GM23338 (cell line): ENCODE results near the gene COX6B2. TPM values are rescaled to one million over a fixed set of nuclear protein-coding genes. Genes with fewer than 3 reads are reported as not detected.

Experiments used
- ATAC-seq: fragments of 200-7000 bp; cut with Tn5 transposase; 3 replicates; pipeline ENCODE4 v1.9.1; 2020
- DNase-seq: peaks from one replicate; pipeline ENCODE4 v3.0.0-alpha.2; 2015; ENCODE audit warnings: low spot score
- H2AFZ ChIP-seq: fragments of 200-600 bp; sonication (generic); 2 replicates; pipeline ENCODE4 v1.8.0; 2016; ENCODE audit warnings: antibody characterized with exemption, mild to moderate bottlenecking, moderate library complexity
- H3F3A ChIP-seq: fragments of 200-600 bp; sonication (generic); replicated peaks from 2 replicates; pipeline ENCODE4 v1.8.0; 2017; ENCODE audit warnings: antibody characterized with exemption, mixed run types, low read depth
- H3K27ac ChIP-seq: fragments of 200-600 bp; sonication (generic); 2 replicates; pipeline ENCODE4 v1.6.1; 2016; ENCODE audit warnings: low read depth
- H3K27me3 ChIP-seq: fragments of 200-600 bp; sonication (generic); 2 replicates; pipeline ENCODE4 v1.8.0; 2016; ENCODE audit warnings: mild to moderate bottlenecking, mixed run types, moderate library complexity; ENCODE audit not compliant: insufficient read depth
- H3K36me3 ChIP-seq: fragments of 200-600 bp; sonication (generic); 2 replicates; pipeline ENCODE4 v1.8.0; 2016; ENCODE audit warnings: mild to moderate bottlenecking; ENCODE audit not compliant: insufficient read depth
- H3K4me1 ChIP-seq: fragments of 200-600 bp; sonication (generic); 2 replicates; pipeline ENCODE4 v1.8.0; 2016; ENCODE audit warnings: mild to moderate bottlenecking, moderate library complexity; ENCODE audit not compliant: insufficient read depth
- H3K4me2 ChIP-seq: fragments of 200-600 bp; sonication (generic); 2 replicates; pipeline ENCODE4 v1.7.1; 2017; ENCODE audit warnings: mixed run types
- H3K4me3 ChIP-seq: fragments of 200-600 bp; sonication (generic); 2 replicates; pipeline ENCODE4 v1.6.1; 2016; ENCODE audit warnings: mixed run types
- H3K79me2 ChIP-seq: fragments of 200-600 bp; sonication (generic); replicated peaks from 2 replicates; pipeline ENCODE4 v1.8.0; 2017; ENCODE audit warnings: mild to moderate bottlenecking; ENCODE audit not compliant: insufficient read depth
- H3K9me2 ChIP-seq: fragments of 200-600 bp; sonication (generic); 2 replicates; pipeline ENCODE4 v1.8.0; 2017; ENCODE audit not compliant: insufficient read depth
- H4K20me1 ChIP-seq: fragments of 200-600 bp; sonication (generic); replicated peaks from 2 replicates; pipeline ENCODE4 v1.8.0; 2017; ENCODE audit warnings: mild to moderate bottlenecking; ENCODE audit not compliant: insufficient read depth
- H3K27ac Mint-ChIP-seq: 2 replicates; pipeline ENCODE4 v1.8.0; 2020; ENCODE audit warnings: inconsistent platforms, mild to moderate bottlenecking, moderate library complexity, mixed read lengths
- H3K27me3 Mint-ChIP-seq: 3 replicates; pipeline ENCODE4 v1.8.0; 2022; ENCODE audit warnings: low read depth, mild to moderate bottlenecking, moderate library complexity, mixed read lengths, inconsistent platforms; ENCODE audit not compliant: insufficient read depth, poor library complexity
- H3K36me3 Mint-ChIP-seq: 3 replicates; pipeline ENCODE4 v1.8.0; 2021; ENCODE audit warnings: low read depth, mild to moderate bottlenecking, inconsistent platforms, moderate library complexity, mixed read lengths
- H3K4me1 Mint-ChIP-seq: 3 replicates; pipeline ENCODE4 v1.8.0; 2020; ENCODE audit warnings: mild to moderate bottlenecking, inconsistent platforms, mixed read lengths
- H3K4me3 Mint-ChIP-seq: 3 replicates; pipeline ENCODE4 v1.8.0; 2021; ENCODE audit warnings: moderate library complexity, mild to moderate bottlenecking, inconsistent platforms, mixed read lengths
- H3K9me3 Mint-ChIP-seq: 3 replicates; pipeline ENCODE4 v1.8.0; 2020; ENCODE audit warnings: moderate library complexity, mild to moderate bottlenecking, inconsistent platforms, mixed read lengths
- EZH2 ChIP-seq: fragments of 200-600 bp; sonication (generic); IDR thresholded peaks from one replicate; pipeline ENCODE4 v1.8.0; 2017; ENCODE audit warnings: antibody characterized with exemption, mild to moderate bottlenecking, low read depth; ENCODE audit not compliant: unreplicated experiment
- JUNB ChIP-seq: IDR thresholded peaks from one replicate; pipeline ENCODE4 v1.6.1; 2016; ENCODE audit warnings: antibody characterized with exemption; ENCODE audit not compliant: unreplicated experiment
- ZNF331 ChIP-seq: fragments of 250-450 bp; sonication (Bioruptor Pico); IDR thresholded peaks from 2 replicates; pipeline ENCODE4 v1.5.0; 2020; ENCODE audit warnings: low read depth, mild to moderate bottlenecking, moderate library complexity
- polyA plus RNA-seq: library from polyadenylated mRNA; unstranded; fragments of >200 nt; fragmentation: Nextera tagmentation; extraction: Ambion mirVana; gene quantifications from 2 replicates; pipeline ENCODE4 v1.2.1, GENCODE V29; 2016
- total RNA-seq: library from RNA; depleted of rRNA; stranded (reverse); fragments of >200 nt; shearing (Covaris generic); gene quantifications from 2 replicates; pipeline ENCODE4 v1.2.3, GENCODE V29; 2014
- TF ChIP-seq, protein P1 (sequence below): fragments of 250-450 bp; sonication (Bioruptor Pico); IDR thresholded peaks from 2 replicates; pipeline ENCODE4 v1.5.0; 2020; ENCODE audit warnings: mild to moderate bottlenecking, moderate library complexity
- TF ChIP-seq, protein P2 (sequence below): IDR thresholded peaks from one replicate; pipeline ENCODE4 v1.6.1; 2018; ENCODE audit warnings: antibody characterized with exemption; ENCODE audit not compliant: unreplicated experiment

The COX6B2 gene
- total and polyA plus RNA-seq, 2 experiments from 2014 or later, result 2.7 to 5.3 TPM

DNA sequence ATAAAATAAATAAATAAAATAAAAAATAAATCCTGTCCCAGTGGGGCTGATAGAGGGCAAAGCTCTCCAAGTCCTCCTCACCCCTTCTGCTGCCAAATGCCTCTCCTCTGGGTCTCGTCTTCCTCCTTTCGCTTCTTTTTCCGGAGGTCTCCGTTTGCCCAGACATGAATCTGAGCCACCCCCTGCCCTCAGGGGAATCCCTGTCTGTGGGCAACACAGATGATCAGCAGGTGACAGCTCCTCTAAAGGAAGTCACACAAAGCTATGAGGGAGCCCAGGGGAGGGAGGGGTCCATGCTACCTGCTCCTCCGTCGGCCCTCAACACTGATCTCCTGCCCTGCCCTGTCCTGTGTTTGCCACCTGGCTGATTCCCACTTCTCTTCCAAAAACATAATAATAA lies 29.9 kb downstream of the COX6B2 start:
- no peak overlapping the region for H3K4me2 ChIP-seq
- no peaks in the 10 kb centered on the region for H3K27me3 ChIP-seq
- 0 out of 2 replicates have a peak overlapping the region, but pooled peaks have one; percentile 32 for H2AFZ ChIP-seq
- H3K27ac ChIP-seq, result no peak overlapping the region
- TF ChIP-seq EZH2 (no peak), ZNF331 (CRISPR knock-in tag) (no peak), JUNB (no peak)
- TF ChIP-seq, protein P1, sequence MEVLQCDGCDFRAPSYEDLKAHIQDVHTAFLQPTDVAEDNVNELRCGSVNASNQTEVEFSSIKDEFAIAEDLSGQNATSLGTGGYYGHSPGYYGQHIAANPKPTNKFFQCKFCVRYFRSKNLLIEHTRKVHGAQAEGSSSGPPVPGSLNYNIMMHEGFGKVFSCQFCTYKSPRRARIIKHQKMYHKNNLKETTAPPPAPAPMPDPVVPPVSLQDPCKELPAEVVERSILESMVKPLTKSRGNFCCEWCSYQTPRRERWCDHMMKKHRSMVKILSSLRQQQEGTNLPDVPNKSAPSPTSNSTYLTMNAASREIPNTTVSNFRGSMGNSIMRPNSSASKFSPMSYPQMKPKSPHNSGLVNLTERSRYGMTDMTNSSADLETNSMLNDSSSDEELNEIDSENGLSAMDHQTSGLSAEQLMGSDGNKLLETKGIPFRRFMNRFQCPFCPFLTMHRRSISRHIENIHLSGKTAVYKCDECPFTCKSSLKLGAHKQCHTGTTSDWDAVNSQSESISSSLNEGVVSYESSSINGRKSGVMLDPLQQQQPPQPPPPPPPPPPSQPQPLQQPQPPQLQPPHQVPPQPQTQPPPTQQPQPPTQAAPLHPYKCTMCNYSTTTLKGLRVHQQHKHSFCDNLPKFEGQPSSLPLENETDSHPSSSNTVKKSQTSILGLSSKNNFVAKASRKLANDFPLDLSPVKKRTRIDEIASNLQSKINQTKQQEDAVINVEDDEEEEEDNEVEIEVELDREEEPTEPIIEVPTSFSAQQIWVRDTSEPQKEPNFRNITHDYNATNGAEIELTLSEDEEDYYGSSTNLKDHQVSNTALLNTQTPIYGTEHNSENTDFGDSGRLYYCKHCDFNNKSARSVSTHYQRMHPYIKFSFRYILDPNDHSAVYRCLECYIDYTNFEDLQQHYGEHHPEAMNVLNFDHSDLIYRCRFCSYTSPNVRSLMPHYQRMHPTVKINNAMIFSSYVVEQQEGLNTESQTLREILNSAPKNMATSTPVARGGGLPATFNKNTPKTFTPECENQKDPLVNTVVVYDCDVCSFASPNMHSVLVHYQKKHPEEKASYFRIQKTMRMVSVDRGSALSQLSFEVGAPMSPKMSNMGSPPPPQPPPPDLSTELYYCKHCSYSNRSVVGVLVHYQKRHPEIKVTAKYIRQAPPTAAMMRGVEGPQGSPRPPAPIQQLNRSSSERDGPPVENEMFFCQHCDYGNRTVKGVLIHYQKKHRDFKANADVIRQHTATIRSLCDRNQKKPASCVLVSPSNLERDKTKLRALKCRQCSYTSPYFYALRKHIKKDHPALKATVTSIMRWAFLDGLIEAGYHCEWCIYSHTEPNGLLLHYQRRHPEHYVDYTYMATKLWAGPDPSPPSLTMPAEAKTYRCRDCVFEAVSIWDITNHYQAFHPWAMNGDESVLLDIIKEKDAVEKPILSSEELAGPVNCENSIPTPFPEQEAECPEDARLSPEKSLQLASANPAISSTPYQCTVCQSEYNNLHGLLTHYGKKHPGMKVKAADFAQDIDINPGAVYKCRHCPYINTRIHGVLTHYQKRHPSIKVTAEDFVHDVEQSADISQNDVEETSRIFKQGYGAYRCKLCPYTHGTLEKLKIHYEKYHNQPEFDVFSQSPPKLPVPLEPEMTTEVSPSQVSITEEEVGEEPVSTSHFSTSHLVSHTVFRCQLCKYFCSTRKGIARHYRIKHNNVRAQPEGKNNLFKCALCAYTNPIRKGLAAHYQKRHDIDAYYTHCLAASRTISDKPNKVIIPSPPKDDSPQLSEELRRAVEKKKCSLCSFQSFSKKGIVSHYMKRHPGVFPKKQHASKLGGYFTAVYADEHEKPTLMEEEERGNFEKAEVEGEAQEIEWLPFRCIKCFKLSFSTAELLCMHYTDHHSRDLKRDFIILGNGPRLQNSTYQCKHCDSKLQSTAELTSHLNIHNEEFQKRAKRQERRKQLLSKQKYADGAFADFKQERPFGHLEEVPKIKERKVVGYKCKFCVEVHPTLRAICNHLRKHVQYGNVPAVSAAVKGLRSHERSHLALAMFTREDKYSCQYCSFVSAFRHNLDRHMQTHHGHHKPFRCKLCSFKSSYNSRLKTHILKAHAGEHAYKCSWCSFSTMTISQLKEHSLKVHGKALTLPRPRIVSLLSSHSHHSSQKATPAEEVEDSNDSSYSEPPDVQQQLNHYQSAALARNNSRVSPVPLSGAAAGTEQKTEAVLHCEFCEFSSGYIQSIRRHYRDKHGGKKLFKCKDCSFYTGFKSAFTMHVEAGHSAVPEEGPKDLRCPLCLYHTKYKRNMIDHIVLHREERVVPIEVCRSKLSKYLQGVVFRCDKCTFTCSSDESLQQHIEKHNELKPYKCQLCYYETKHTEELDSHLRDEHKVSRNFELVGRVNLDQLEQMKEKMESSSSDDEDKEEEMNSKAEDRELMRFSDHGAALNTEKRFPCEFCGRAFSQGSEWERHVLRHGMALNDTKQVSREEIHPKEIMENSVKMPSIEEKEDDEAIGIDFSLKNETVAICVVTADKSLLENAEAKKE, result no peak
- H3K36me3 ChIP-seq, result no peaks in the 10 kb centered on the region
- H3K4me3 ChIP-seq, result no peak overlapping the region
- H3K4me1 ChIP-seq, result peaks cover 5% of the 10 kb centered on the region; the same call in 1 of the 2 replicates
- H3K79me2 ChIP-seq, result no peaks in the 10 kb centered on the region
- no peaks in the 10 kb centered on the region; the same call in 2 of the 3 replicates for H3K9me3 Mint-ChIP-seq
- H3K27me3 Mint-ChIP-seq, result peaks cover 14% of the 10 kb centered on the region
- H3K9me2 ChIP-seq, result no peaks in the 10 kb centered on the region
- H3K36me3 Mint-ChIP-seq, result no peaks in the 10 kb centered on the region
- H3F3A ChIP-seq, result 0 out of 2 replicates have a peak, but pooled peaks cover 4% of the 10 kb centered on the region
- H3K4me3 Mint-ChIP-seq, result no peak overlapping the region
- peaks cover 15% of the 10 kb centered on the region for H3K4me1 Mint-ChIP-seq
- H4K20me1 ChIP-seq, result no peaks in the 10 kb centered on the region
- ATAC-seq, result no peak
- no peak for DNase-seq
- no peak overlapping the region; the same call in 1 of the 2 replicates for H3K27ac Mint-ChIP-seq

DNA sequence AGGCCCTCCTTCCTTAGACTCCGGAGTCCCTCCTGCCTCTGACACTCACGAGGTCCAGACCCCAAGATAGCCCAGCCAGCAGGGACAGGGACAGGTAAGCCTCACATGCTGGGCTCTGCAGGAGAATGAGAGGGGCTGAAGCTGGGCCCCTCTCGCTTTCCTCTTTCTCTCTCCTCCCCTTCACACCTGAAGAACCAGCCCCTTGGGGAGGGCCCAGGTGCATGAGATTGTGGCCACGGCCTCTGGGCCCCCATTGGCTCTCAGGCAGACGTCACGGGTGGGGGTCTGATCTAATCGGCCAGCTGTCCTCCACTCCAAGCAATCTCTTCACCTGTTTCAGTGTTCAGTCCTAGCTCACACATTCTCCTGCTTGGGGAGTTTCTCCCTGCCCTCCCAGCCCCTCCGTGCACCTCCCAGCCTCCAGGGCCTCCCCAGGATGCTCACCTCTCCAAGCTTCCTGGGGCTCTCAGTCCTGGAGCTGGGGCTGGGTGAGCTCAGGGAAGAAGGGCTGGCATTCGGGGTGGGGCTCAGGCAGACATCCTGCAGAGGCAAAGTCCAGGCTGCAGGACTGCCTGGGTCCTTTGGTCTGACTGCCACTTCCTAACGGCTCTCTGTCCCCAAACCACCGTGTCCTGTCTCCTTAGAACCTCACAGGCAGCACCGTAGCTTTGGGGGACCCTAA lies 32.2 kb downstream of the COX6B2 start:
- Histone ChIP-seq H3K4me2 (no peak overlapping the region), H2AFZ (no peak overlapping the region), H3K4me3 (no peak overlapping the region), H3F3A (0 out of 2 replicates have a peak, but pooled peaks cover 4% of the 10 kb centered on the region), H3K27me3 (no peaks in the 10 kb centered on the region), H3K9me2 (no peaks in the 10 kb centered on the region), H4K20me1 (no peaks in the 10 kb centered on the region), H3K27ac (no peak overlapping the region), H3K36me3 (no peaks in the 10 kb centered on the region), H3K4me1 (peaks cover 5% of the 10 kb centered on the region; the same call in 1 of the 2 replicates), H3K79me2 (no peaks in the 10 kb centered on the region)
- peaks cover 12% of the 10 kb centered on the region for H3K27me3 Mint-ChIP-seq
- no peak overlapping the region for H3K4me3 Mint-ChIP-seq
- H3K27ac Mint-ChIP-seq, result no peak overlapping the region
- no peaks in the 10 kb centered on the region for H3K36me3 Mint-ChIP-seq
- ATAC-seq (peak; percentile 9), DNase-seq (no peak)
- no peaks in the 10 kb centered on the region; the same call in 2 of the 3 replicates for H3K9me3 Mint-ChIP-seq
- H3K4me1 Mint-ChIP-seq, result peaks cover 15% of the 10 kb centered on the region
- TF ChIP-seq, protein P2, sequence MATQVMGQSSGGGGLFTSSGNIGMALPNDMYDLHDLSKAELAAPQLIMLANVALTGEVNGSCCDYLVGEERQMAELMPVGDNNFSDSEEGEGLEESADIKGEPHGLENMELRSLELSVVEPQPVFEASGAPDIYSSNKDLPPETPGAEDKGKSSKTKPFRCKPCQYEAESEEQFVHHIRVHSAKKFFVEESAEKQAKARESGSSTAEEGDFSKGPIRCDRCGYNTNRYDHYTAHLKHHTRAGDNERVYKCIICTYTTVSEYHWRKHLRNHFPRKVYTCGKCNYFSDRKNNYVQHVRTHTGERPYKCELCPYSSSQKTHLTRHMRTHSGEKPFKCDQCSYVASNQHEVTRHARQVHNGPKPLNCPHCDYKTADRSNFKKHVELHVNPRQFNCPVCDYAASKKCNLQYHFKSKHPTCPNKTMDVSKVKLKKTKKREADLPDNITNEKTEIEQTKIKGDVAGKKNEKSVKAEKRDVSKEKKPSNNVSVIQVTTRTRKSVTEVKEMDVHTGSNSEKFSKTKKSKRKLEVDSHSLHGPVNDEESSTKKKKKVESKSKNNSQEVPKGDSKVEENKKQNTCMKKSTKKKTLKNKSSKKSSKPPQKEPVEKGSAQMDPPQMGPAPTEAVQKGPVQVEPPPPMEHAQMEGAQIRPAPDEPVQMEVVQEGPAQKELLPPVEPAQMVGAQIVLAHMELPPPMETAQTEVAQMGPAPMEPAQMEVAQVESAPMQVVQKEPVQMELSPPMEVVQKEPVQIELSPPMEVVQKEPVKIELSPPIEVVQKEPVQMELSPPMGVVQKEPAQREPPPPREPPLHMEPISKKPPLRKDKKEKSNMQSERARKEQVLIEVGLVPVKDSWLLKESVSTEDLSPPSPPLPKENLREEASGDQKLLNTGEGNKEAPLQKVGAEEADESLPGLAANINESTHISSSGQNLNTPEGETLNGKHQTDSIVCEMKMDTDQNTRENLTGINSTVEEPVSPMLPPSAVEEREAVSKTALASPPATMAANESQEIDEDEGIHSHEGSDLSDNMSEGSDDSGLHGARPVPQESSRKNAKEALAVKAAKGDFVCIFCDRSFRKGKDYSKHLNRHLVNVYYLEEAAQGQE, result no peak
- no peak for TF ChIP-seq JUNB
